ENCODE results near the gene FAT1. TPM values are rescaled to one million over a fixed set of nuclear protein-coding genes. Genes with fewer than 3 reads are reported as not detected.

The FAT1 gene
- total RNA-seq, 1 experiment from 2014 or later, result 92.4 TPM

- BruUV-seq (replicated peaks), result no TSS peak
- CTCF ChIA-PET, result no interaction called here
- POLR2A ChIA-PET (ENCODE audit: unreplicated experiment), result interaction anchor here (0.6 kb wide), 1 partner anchor 519 kb away, joined by 5 read pairs; no protein-coding TSS in a partner anchor
- Histone ChIP-seq H2AFZ (ENCODE audit: low read length) (no peak overlapping the region), H3K4me1 (ENCODE audit: insufficient read depth, low read length) (no peaks in the 10 kb centered on the region), H3K4me2 (ENCODE audit: low read length) (no peak overlapping the region), H3K27me3 (ENCODE audit: low read length) (no peaks in the 10 kb centered on the region), H3K9ac (ENCODE audit: low read length) (no peak overlapping the region), H3K36me3 (ENCODE audit: low read depth, low read length) (peaks cover 11% of the 10 kb centered on the region), H3K9me3 (ENCODE audit: low read length) (no peaks in the 10 kb centered on the region), H3K4me3 (ENCODE audit: low read length) (no peak overlapping the region), H3F3A (ENCODE audit: low read length, unreplicated experiment) (no peaks in the 10 kb centered on the region), H3K9me2 (replicated peaks; ENCODE audit: low read length) (no peaks in the 10 kb centered on the region), H4K20me1 (ENCODE audit: low read length) (no peaks in the 10 kb centered on the region), H3K79me2 (ENCODE audit: low read length) (no peaks in the 10 kb centered on the region), H3K27ac (ENCODE audit: low read length) (no peak overlapping the region)
- intact Hi-C loops (cut with micrococcal nuclease), result no loop called here
- no peak for TF ChIP-seq CTCF (conservative IDR thresholded peaks at IDR 0.05; ENCODE audit: low read depth, low read length)
- TF ChIP-seq EZH2 (IDR thresholded peaks at IDR 0.05; ENCODE audit: low read length, unreplicated experiment), result no peak
- TF ChIP-seq EZH2phosphoT487 (IDR thresholded peaks at IDR 0.05; ENCODE audit: borderline replicate concordance, low read length), result no peak
- DNase-seq (no peak), ATAC-seq (no peak)
Observed at GRCh38 chr4:186634591-186635128, 89.0 kb downstream of the FAT1 start.

GRCh38 chr4:186633844-186634243 lies 89.8 kb downstream of the FAT1 start:
- Histone ChIP-seq H2AFZ (ENCODE audit: low read length) (no peak overlapping the region), H3K27me3 (ENCODE audit: low read length) (no peaks in the 10 kb centered on the region), H4K20me1 (ENCODE audit: low read length) (no peaks in the 10 kb centered on the region), H3K36me3 (ENCODE audit: low read depth, low read length) (peaks cover 15% of the 10 kb centered on the region; the same call in 1 of the 2 replicates), H3K4me2 (ENCODE audit: low read length) (no peak overlapping the region), H3K9ac (ENCODE audit: low read length) (no peak overlapping the region), H3K79me2 (ENCODE audit: low read length) (no peaks in the 10 kb centered on the region), H3K9me2 (replicated peaks; ENCODE audit: low read length) (no peaks in the 10 kb centered on the region), H3K9me3 (ENCODE audit: low read length) (no peaks in the 10 kb centered on the region), H3K27ac (ENCODE audit: low read length) (no peak overlapping the region), H3K4me3 (ENCODE audit: low read length) (no peak overlapping the region), H3K4me1 (ENCODE audit: insufficient read depth, low read length) (no peaks in the 10 kb centered on the region), H3F3A (ENCODE audit: low read length, unreplicated experiment) (no peaks in the 10 kb centered on the region)
- ChIA-PET POLR2A (ENCODE audit: unreplicated experiment) (interaction anchor here (0.6 kb wide), 1 partner anchor 518 kb away, joined by 5 read pairs; no protein-coding TSS in a partner anchor), CTCF (no interaction called here)
- BruUV-seq (replicated peaks), result no TSS peak
- intact Hi-C loops (cut with micrococcal nuclease), result no loop called here
- TF ChIP-seq EZH2phosphoT487 (IDR thresholded peaks at IDR 0.05; ENCODE audit: borderline replicate concordance, low read length) (no peak), EZH2 (IDR thresholded peaks at IDR 0.05; ENCODE audit: low read length, unreplicated experiment) (no peak), CTCF (conservative IDR thresholded peaks at IDR 0.05; ENCODE audit: low read depth, low read length) (no peak)
- ATAC-seq, result no peak
- no peak for DNase-seq

GRCh38 chr4:186630128-186630527 lies 93.5 kb downstream of the FAT1 start:
- Histone ChIP-seq H3K4me1 (ENCODE audit: insufficient read depth, low read length) (no peaks in the 10 kb centered on the region), H4K20me1 (ENCODE audit: low read length) (no peaks in the 10 kb centered on the region), H3F3A (ENCODE audit: low read length, unreplicated experiment) (no peaks in the 10 kb centered on the region), H3K9me2 (replicated peaks; ENCODE audit: low read length) (no peaks in the 10 kb centered on the region), H3K27ac (ENCODE audit: low read length) (no peak overlapping the region), H3K9me3 (ENCODE audit: low read length) (no peaks in the 10 kb centered on the region), H3K27me3 (ENCODE audit: low read length) (no peaks in the 10 kb centered on the region), H3K9ac (ENCODE audit: low read length) (no peak overlapping the region), H3K36me3 (ENCODE audit: low read depth, low read length) (peaks cover 26% of the 10 kb centered on the region; the same call in 1 of the 2 replicates), H2AFZ (ENCODE audit: low read length) (no peak overlapping the region), H3K4me3 (ENCODE audit: low read length) (no peak overlapping the region), H3K79me2 (ENCODE audit: low read length) (no peaks in the 10 kb centered on the region), H3K4me2 (ENCODE audit: low read length) (no peak overlapping the region)
- ATAC-seq (no peak), DNase-seq (no peak)
- no TSS peak for BruUV-seq (replicated peaks)
- TF ChIP-seq EZH2phosphoT487 (IDR thresholded peaks at IDR 0.05; ENCODE audit: borderline replicate concordance, low read length), result no peak
- no peak for TF ChIP-seq CTCF (conservative IDR thresholded peaks at IDR 0.05; ENCODE audit: low read depth, low read length)
- TF ChIP-seq EZH2 (IDR thresholded peaks at IDR 0.05; ENCODE audit: low read length, unreplicated experiment), result no peak
- ChIA-PET POLR2A (ENCODE audit: unreplicated experiment) (no interaction called here), CTCF (no interaction called here)
- intact Hi-C loops (cut with micrococcal nuclease), result no loop called here

All from PC-3 (cell line).